Limb (tissue), 2 donors: ENCODE measurements around the gene LSR.

Source experiments
- DNase-seq, 2 donors: peaks; one replicate each; pipeline ENCODE4 v3.0.0-alpha.2; 2016; ENCODE audit errors: extremely low spot score in 2 of 2

The LSR gene

GRCh38 chr19:35300339-35300649, 51.5 kb downstream of the LSR start:
- no peak for DNase-seq

- DNase-seq: no peak
These were observed 53.2 kb downstream of the LSR start for GRCh38 chr19:35301961-35302360.

GRCh38 chr19:35302446-35302845, 53.6 kb downstream of the LSR start:
- no peak for DNase-seq

GRCh38 chr19:35303357-35303915, 54.6 kb downstream of the LSR start:
- DNase-seq: no peak

DNA sequence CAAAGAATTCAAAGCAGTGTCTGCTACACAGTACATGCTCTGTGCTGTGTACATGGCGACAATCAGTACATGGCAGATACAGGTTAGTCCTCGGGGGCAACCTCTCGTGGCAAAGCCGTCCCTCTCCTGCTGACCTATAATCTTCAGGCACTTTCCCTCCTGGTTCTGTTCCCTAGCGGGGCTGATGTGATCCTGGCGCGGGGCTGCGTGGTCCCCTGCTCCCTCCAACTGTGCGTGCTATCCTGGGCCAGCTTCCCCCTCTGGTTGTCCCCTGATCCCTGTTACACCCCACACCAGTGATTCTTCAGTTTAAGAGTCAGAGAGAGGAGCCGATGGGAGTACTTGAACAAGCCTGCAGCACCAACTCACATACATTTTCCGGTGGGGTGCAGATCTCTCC, 55.2 kb downstream of the LSR start:
- no peak for DNase-seq

DNA sequence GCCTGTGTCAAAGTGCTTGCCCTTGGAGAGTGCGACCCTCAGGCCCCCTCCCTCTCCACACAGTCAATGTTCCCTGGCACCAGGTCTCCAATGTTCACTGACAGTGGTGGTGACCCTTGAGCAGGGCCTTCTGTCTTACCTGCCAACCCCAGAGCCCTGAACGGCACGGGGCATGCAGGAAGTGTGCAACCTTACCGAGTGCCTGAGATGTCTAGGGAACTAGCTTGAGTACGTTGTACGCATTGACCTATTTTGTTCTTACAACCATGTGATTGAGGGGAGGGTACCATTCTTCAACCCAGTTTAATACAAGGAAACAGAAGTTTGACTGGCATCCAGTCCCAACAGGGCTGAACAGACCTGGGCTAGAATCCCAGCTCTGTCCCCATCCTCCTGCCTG, 56.4 kb downstream of the LSR start:
- DNase-seq: no peak

GRCh38 chr19:35306473-35307246, 57.9 kb downstream of the LSR start:
- DNase-seq: no peak

GRCh38 chr19:35307931-35308330, 59.1 kb downstream of the LSR start:
- peak; percentile 27 to 64 for DNase-seq

DNA sequence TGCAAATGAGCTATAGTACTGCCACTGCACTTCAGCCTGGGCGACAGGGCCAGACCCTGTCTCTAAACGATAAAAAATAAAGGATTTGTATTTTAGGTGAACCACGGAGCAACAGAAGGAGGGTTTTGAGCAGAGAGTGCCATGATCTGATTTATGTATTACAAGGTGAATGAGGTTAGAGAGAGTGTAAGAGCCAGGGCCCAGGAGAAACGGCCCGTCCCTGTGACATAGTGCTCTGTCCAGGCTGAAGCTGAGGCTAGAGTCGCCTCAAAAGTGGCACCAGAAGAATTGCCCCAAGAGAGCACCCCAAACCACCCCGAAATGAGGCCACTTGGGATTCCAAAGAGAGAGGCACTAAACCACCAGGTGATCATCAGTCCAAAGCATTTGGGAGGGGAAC, 60.1 kb downstream of the LSR start:
- no peak for DNase-seq

- peak; percentile 27 to 63 for DNase-seq
These were observed 60.9 kb downstream of the LSR start for GRCh38 chr19:35309481-35310279.

GRCh38 chr19:35310331-35310730, 61.5 kb downstream of the LSR start:
- no peak for DNase-seq

GRCh38 chr19:35310811-35311465, 62.1 kb downstream of the LSR start:
- DNase-seq: no peak

- DNase-seq: no peak
These were observed 63.3 kb downstream of the LSR start for GRCh38 chr19:35311901-35312665.

GRCh38 chr19:35313587-35313986, 64.8 kb downstream of the LSR start:
- DNase-seq: peak in 1 of 2 donors; percentile 22

GRCh38 chr19:35314031-35314430, 65.2 kb downstream of the LSR start:
- no peak for DNase-seq

GRCh38 chr19:35314858-35315470, 66.2 kb downstream of the LSR start:
- DNase-seq: no peak

DNA sequence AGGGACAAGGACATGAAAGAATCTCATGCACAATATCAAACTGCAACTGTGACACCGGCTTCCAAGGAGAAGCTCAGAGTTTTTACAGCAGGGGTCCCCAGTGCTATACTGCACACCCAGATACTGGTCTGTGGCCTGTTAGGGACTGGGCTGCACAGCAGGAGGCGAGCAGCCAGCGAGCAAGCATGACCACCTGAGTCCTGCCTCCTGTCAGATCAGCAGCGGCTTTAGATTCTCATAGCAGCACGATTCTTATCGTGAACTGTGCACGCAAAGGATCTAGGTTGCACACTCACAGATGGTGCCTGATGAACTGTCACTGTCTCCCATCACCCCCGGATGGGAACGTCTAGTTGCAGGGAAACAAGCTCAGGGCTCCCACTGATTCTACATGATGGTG, 67.1 kb downstream of the LSR start:
- peak in 1 of 2 donors; percentile 16 for DNase-seq

DNA sequence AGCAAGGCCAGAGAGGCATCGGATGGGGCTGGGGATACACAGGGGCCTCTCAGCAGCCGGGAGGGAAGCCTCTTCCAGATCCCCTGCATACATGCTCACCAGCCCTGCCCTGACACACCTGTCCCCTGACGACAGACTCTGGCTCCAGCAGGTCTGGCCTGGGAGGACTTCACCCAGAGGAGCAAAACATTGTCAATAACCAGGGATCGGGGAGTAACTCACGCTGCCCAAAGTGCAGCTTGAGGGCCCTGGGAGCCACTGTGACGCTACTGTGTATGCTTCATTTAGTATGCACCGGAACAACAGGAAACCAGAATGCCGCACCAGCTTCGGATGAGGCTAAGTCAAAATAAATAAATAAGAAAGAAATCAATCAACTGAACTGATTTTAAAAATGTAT, 67.8 kb downstream of the LSR start:
- DNase-seq: no peak
